Sigmoid colon (tissue), 4 donors: ENCODE results near the gene VPS13A.

Source experiments
- CTCF ChIP-seq, 4 experiments: fragments of 450-650 bp in 3 of 4; fragments of 200-600 bp in 1 of 4; IDR thresholded peaks; one replicate each; pipeline ENCODE4 v1.5.1; 2016 to 2019; ENCODE audit warnings: antibody characterized with exemption in 4 of 4, mild to moderate bottlenecking in 3 of 4, moderate library complexity in 2 of 4
- POLR2AphosphoS5 ChIP-seq, 4 donors: sonication (generic); formaldehyde crosslinking; IDR thresholded peaks; one replicate each; pipeline ENCODE4 v1.6.1; 2017; ENCODE audit warnings: antibody characterized with exemption in 4 of 4

- TF ChIP-seq CTCF (IDR thresholded peaks at IDR 0.05) (no peak), POLR2AphosphoS5 (IDR thresholded peaks at IDR 0.05) (no peak)
Measured at GRCh38 chr9:77277719-77278118, 100.4 kb downstream of the VPS13A start.
